HG02588 (cell line): ENCODE data around the gene GMPR.

Source experiments
- ATAC-seq: cut with Tn5 transposase; IDR thresholded peaks from one replicate; pipeline ENCODE4 v1.9.1; 2021; ENCODE audit warnings: mild to moderate bottlenecking, moderate library complexity; ENCODE audit not compliant: unreplicated experiment

The GMPR gene

DNA sequence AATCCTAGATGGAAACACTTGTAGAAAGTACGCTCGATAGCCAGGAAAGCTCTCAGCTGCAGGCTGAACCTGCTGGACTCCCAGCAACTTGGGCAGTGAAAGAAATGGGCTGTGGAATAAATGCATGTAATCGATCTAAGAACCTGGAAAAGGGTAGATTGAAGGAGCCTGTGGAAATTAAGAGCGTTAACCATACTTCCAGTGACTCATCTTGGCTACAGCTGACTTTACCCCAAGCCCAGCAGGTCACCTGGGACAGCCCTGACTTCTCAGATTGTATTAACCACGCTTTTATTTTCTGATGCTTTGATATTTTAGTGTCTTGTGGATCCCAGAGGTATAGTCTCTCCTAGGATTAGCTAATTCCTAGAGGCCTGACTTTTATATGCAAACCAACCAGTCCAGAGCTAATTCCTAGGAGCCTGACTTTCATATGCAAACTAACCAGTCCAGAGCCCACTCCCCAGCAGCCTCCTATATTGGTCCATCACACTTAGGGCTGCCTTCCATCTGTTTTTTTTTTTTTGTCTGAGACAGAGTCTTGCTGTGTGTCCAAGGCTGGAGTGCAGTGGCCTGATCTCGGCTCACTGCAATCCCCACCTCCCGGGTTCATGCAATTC is 86.3 kb downstream of the GMPR start:
- no peak for ATAC-seq

DNA sequence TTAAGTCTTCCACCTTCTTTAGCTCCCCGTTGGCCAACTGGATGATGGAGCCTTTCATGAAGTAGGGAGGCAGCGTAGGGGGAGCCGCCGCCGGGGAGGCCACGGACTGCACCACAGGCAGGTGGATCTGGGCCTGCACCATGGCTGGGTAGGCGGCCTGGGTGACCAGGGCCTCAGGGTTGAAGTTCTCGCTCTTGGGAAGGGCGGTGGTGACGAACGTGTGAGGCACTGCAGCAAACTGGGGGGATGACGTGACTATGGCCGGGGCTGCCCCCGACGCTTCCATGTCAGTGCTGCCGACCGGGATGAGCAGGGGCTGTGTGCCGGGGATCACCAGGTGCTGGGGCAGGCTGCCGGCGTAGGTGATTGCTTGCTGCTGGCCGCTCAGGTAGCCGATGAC is 88.1 kb downstream of the GMPR start:
- no peak for ATAC-seq

DNA sequence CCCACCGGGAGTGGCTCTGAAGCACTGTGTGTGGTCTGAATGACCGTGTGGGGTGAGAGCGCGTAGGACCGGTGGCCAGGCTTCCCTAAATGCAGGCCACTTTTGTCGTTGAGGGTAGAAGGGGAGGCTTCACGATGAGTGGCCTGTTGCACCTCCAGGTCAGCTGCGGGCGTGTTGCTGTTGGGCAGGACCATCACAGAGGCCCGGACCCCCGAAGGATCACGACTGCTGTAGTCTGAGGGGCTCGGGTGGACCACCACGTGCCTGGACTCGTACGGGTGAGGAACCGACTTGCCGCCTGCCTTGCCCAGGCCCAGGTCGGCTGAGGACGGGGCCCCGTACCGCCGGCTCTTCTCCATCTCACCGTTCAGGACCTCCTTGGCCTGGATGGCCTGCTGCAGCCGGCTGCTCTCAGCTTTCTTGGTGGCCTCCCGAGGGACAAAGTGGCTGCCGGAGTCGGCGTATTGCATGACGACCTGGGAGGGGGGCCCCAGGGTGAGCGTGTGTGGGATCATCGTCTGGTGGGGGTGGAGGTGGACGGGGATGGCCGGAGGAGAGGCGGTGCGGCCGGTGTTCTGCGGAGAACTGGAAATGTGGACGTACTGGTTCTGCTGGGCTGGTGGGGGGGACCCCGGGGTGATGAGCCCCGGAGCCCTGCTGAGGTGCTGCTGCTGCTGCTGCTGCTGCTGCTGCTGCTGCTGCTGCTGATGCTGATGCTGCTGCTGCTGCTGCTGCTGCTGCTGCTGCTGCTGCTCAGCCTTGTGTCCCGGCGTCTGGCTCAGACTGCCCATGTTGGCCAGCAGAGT is 88.8 kb downstream of the GMPR start:
- ATAC-seq = no peak

DNA sequence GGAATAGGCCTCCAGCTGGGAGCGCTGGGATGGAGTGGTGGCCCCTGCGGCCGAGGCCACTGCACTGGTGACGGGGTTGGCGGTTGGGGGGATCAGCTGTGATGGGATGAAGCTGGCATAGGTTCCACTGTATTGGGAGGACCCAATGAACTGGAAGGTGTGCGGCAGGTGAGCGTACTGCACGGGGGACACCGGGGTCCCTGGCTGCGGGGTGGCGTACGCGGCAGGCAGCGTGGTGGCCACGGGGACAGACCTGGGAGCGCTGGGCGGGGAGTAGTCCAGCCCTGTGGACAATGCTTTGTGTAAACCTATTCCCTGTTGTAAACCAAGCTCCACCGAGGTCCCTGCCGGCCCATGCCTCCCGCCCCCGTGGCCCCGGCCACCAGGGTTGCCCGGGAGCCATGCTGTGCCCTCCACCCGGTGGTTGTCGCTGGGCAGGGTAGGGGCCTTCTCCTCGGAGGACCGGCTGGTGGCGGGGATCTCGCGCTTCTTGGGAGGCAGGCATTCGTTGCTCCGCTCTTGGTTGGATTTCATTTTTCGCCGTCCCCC is 89.5 kb downstream of the GMPR start:
- ATAC-seq = no peak

DNA sequence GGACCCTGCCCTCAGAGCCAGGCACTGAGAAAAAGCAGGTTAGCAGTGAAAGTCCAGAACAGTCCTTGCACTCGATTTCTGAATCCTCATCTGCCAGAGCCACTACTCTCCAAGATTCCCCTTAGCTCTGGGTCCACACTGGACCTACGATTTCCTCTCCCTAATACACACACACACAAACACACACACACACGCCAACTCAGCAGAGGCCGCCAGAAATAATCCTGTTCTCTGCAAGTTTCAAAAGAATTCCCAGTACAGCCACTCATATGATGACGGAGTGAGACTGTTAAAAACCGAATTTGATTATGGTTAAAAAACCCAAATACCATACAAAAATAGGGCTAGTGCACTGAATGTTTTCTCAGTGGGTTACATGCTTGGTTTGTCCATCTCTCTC is 90.8 kb downstream of the GMPR start:
- no peak for ATAC-seq

DNA sequence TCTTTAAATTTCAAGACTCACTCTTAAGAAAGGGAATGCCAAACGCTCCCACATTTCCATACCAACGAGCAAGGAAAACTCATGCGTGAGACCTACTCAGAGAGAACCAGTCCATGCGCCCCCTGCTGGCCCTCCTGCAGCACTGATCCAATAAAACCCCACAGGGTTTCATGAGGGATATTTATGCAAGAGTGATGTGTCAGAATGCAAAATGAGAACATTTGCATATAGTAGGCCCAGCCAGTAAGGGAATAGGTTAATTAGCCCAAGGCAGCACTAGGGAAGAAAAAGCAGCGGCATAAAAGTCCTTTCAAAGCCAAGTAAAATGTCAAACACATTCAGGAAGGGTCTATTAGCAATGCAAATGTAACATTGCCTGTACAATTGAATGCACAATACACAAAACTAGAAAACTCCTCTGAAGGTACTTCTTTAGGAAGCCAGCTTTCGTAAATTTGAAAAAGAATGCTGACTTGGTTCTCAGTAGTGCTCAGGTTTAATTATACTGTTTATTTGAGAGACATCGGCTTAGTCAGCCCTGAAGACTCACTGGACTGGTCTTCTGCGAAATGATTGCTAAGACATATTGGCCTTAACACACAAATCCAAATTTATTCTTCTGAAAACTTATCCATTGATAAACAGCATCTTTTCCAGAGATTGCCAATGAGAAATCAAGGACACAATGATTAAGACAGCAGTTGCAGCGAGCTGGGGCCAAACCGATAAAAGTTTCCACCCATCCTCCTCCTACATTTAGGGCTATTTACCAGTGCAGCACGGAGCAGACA is 93.2 kb downstream of the GMPR start:
- peak; percentile 48 for ATAC-seq

DNA sequence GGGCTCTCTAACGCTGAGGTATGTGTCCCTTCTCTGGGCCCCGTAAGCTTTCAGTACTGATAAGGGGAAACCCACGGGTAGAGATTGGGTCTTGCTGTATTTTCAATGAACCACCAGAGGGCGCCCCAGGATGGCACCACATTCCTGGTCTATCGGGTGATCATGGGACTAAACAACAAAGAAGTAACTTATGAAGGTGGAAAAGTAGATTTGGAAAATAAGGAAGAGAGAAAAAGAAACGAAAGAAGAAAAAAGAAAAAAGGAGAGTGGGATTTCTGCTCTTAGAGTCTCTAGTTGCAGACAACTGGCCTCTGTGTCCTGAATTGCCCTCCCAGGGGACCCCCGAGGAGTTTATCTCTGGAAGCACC is 93.8 kb downstream of the GMPR start:
- ATAC-seq = peak; percentile 86

DNA sequence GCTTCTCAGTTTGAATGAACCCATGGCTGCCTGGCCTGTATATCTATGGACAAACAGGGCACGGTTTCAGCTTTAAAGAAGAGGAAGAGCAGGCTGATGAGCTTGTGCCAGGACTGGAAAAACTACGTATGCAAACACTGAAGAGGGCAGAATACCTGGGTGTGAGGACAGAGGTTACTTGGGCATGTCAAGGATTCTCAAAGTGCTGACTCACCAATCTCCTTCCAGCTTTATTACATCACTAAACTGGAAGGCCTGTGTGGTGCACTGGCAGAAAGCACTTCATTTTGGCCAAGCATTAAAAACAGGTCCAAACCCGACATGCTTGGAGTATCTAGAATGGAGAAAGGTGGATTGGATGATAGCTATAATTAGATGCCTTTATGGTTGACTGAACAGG is 95.2 kb downstream of the GMPR start:
- ATAC-seq = no peak

DNA sequence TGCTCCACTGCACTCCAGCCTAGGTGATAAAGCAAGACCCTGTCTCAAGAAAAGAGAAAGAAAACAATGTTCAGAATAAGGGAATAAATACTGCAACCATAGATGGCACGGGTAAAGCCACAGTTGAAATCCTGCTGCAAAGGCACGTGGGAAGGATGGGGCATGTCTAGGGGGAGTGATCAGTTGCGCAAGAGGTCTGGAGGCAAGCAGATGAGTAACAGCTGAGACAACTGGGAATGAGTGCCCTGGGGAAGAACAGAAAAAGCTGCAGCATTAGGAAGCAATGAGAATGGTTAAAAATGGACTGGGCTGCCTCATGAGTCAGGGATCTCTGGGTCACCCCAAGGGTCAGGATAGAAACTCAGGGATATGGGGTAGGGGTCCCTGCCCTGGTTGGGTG is 96.3 kb downstream of the GMPR start:
- ATAC-seq = no peak

DNA sequence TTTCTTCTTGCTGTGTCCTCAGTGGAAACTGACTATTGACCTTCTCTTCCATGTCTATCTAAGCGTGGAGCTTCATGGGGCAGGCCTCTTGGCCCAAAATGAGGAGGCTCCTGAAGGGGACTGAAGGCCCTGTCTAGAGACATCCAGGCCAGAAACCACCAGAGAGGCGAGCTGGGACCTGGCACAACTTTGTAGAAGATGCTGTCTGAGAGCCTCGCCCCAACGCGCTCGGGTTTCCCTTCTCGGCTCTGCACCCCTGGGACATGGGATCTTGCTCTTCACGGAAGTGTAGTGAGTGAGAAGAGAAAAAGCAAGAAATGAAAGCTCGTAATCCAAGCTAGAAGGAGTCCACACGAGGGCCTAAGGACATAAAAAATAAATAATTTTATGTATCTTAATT is 96.8 kb downstream of the GMPR start:
- ATAC-seq = no peak

DNA sequence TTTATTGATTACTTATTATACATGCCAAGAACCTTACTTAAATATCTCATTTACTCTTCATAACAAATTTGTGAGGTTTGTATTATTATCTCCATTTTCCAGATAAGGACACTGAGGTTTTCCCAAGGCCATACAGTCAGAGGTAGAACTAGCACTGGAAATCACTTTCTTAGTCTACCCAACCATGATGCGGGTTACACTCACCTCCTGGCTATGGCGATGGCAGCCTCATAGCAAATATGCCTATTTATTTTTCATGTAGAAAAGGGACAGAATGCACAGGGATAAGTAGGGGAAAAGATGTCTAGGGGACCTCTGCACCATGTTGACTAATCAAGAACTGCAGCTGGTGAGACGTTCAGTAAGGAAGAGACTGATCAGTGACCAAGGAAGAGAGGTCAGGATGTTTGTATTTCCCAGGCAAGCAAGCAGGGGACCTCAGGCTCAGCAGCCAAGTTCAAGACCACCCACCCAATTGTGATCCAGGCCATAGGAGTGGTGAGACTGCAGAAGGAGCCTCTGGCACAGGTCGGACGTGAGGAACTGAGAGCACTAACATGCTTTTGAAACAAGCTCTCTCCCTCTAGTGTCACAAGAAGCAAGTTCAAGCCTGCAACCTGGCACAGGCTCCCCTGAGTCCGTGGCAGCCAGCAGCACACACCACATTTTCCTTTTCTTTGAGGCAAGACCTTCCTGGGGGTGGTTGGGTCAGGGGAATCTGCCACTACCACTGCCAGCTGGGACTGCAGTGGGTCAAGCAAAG is 97.8 kb downstream of the GMPR start:
- ATAC-seq = no peak

DNA sequence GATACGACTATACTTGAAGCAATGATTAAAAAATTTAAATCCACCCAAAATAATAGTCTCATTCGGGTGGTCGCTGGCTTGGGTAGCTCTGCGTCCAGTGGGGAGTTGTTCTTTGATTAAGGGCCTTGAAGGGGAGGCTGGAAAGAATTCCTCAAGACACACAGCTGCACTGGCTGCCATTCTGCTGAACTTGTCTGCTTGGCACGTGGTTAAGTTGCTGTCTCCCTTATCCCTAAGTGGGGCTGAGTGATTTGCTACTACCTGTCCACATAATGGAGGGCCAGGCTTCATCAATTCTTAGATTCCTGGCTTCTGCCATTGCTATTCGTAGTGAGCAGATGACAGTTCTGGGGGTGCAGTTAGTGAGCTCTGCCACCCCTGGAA is 98.5 kb downstream of the GMPR start:
- ATAC-seq = no peak

DNA sequence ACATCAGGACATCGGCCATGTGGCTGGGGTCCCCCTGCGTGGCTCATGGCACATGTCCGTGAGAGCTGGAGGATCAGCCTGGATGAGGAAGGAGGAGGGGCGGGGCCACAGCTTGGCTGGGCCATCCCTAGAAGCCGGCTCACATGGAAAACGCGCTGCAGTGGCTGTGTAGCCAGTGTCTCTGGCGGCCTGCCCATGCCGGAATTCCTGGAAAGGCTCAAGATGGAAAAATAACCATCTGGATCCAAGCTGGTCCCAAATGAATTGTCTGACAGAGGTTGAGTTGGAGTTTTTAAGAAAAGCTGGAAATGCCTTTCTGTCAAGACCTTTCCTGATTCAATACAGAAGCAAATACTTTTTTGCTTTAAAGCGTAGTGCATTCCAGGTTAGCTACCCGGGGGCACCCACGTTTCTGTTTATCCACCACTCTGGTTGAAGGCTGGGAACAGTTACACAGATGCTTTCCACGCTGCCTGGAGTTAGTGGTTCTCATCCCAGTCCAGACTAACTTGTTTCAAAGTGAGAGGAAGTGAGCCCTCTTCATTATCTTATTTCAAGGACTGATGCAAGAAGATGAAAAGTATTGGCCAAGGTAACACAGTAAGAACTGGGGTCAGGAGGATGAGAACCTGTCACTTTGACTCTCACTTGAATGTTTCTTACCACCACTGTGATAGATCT is 99.0 kb downstream of the GMPR start:
- no peak for ATAC-seq

DNA sequence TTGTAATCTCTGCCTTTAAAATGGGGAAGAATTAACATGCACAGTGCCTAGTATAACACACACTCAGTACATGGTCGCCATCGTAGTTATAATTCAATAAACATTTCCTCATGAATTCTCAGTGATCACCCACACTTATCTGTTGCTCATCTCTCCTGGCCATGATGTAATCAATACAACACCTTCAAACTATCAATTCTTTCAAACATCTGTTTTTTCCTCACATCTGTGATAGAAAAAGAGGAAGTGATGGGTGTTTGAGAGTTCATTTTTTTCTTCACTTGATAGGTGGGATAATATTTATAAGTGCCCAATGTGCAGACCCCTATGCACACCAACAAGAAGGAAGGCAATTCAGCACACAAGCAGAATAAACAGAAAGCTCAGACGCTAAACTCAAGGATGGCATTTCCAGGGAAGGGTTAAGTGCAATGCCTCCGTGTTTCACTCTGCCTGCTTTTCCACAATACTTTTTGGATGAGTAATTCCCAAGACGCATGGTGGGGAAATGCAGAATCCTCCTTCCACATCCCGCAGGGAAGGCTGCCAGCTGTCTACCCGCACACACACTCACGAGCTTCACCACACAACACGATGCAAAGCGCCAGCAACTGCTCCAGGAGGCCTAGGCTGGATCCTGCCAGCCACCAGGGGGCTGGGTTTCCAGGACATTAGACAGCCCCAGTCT is 100.3 kb downstream of the GMPR start:
- no peak for ATAC-seq

DNA sequence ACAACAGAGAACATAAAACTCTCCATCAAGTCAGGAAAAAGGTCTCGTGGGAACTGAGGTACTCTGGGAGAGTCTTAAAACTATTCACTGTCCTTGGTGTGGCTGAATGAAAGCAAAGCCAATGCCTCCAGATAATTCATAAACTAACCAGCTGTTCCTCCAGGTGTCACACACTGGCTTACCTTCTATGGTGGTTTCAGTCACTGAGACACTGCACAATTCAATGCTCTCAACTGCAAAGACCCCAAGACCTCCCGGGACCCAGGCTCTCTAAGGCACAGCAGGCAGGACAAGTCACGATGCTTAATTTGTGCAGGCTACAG is 100.8 kb downstream of the GMPR start:
- ATAC-seq = no peak

DNA sequence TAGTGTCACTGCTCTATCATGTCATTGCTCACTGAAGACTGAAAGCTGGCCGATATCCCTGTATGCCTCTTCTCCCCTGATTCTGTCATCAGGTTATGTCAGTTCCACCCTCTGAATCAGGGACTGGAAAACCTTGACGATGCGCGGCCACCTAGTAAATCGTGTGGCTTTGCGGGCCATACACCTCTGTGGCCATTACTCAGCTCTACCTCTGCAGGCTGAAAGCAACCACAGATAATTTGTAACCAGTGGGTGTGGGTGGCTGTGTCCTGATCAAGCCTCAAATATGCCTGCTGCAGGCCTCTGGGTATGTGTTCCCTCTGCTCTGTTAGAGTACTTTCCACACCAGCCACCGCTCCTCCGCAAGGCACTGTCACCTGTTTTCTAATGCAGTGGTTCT is 105.2 kb downstream of the GMPR start:
- ATAC-seq = no peak

DNA sequence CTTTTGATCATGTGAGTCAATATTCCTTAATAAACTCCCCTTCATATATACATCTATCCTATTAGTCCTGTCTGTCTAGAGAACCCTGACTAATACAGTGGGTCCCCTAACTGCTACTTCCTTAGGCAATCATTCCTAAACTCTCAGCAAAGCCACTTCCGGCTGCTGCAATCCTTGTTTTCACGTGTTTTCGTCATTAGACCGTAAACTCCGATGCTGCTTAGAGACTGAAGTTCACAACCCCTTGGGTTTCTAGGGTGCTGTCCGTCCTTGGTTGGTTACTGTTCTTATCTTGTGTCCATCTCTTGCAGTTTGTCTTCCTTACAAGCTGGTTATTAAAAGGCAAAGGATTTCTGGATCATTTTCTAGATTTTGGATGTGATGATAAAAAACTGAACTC is 106.4 kb downstream of the GMPR start:
- ATAC-seq = no peak
